NCI-H1105 treated with DMSO at 0.1 percent for 48 hours (cell line): ENCODE data around the gene ARL15.
A peak's percentile ranks its signal among the peaks of the same experiment; 100 is the strongest.

Experiments
- DNase-seq: peaks from one replicate; lab custom pipeline; 2025; lab: John Stamatoyannopoulos, UW

ARL15 gene

DNA sequence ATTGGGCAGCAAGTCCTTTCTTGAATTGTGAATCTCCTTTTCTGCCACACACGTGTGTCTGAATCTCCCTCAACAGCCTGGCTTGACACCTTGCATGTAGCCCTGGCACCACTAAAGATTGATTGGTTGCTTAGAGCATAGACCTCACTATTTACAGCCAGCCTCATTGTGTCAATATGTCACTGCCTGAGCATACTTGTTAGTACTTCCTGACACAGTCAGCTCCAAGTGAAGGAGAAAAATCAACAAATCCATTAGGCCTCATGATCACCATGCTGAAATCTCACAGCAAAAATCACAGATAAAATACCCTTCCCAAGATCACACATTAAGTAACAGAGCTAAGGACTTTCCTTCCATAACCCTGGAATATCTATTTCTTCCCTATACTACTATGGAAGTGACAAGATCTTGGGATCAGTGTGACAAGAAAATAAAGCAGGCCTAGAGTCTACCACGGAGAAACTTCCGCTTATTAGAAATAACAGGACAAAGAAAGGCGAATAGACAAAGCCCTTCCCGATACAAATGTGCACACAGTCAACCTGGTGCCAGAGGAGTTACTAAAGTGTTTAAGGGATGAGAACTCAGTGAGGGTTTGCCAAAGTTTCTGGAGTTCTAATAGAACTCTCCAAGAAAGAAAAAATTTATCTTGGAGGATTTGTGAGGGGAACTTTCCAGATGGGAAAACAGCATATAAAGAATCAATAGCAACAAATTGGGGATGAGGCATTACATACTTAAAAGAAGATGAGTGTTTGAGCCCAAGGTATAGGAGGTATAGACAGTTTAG, 5.6 kb upstream of the ARL15 start:
- no peak for DNase-seq

DNA sequence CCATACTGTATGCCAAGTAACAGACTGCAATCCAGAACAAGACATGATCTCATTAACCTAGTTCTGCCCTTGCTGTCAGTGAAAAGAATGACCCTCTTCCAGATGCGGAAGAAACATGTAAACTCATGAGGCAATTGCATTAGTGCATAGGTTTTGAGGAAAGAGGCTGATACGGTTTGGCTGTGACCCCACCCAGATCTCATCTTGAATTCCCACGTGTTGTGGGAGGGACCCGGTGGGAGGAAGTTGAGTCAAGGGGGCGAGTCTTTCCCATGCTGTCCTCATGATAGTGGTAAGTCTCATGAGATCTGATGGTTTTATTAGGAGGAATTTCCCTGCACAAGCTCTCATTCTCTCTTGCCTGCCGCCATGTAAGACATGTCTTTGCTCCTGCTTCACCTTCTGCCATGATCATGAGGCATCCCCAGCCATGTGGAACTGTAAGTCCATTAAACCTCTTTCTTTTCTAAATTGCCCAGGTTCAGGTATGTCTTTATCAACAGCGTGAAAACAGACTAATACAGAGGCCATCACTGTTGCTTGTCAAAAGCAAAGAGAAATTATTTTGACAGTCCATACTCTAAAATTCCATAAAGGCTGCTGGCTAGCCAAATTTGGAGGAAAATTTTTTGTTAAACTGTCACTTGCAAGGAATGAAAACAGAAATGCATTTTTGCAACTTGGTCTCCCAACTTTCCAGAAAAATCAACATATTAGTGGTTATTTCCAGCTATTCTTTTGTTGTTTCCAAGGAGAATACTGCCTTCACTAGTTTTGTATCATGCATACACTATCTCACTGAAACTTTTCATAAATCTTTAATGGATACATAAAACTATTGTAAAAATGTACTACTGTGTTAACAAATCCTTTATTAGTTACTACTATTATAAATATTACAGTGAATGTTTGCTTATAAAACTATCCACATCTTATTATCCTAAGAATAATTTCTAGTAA, 3.2 kb upstream of the ARL15 start:
- no peak for DNase-seq

DNA sequence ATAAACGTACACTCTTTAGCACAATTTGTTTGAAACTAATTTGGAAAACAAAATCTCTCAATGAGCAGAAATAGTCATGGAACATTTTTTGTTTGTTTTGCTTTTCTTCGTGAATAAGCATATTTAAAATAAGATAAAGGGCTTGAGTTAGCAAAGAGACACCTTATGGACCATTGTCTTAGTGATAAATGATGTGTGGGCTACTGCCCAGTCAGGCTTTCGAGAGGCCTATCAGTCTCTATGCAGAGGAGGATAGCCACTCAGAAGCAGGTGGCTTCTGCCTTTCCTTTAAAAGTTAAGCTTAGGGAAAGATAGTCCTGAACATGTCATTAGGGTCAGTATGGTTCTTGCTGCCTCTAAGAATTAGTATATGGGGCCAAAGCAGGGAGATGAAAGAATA, 2.1 kb upstream of the ARL15 start:
- no peak for DNase-seq

DNA sequence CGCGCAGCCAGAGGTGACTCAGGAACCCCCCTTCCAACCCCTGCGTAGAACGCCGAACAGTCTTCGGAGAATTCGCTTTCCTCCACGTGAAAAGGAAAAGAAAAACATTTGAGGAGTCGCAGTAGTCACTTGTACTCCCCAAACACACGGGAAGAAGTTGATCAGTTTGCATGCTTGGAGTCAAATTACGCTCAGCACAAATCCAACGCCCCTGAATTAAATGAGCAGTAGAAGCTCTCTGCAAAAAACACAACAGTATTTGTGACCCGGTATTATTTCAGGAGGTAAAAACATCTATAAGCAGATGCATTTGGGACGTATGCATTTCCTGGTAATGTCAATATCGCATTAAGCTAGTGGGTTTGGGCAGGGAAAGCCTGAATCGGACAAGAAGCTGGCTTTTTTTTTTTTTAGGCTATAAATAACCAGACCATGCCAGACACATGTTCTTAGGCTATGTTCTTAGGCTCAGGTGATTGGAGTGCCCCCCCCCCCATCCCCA, 854 bp upstream of the ARL15 start:
- DNase-seq: no peak

DNA sequence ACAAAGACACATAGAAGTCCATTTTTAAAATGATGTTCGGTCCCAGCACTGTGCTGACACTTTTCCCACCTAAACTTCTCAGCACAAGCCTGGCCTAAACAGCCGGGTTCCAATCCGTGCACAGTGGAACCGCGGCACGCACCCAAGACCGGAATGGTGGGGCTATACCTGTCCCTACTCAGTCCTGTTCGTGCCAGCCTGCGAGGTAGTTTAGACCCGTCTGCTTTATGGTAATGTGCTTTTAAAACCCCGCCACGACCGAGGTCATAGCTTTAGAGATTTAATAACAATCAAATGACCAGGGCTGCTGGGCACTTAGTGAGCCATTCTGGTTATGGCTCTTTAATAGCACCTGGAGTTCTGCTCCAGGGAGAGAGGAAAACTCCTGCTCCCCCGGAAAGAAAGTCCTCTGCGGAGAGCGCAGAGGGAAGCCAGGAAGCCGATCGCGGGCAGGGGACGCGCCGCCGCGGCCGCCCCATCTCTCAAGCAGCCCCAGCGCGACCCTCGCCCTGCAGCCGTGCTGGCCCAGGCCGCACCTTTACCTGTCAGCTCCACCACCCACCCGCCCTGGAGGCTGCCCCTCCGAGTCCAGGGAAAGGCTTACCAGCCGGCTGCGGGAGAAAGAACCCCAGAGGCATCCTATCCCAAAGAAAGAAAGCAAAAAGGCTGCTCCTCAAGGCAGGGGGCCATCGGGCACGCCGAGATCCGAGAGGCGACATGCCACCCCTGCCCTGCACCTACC, 511 bp downstream of the ARL15 start:
- DNase-seq: peak; percentile 43

DNA sequence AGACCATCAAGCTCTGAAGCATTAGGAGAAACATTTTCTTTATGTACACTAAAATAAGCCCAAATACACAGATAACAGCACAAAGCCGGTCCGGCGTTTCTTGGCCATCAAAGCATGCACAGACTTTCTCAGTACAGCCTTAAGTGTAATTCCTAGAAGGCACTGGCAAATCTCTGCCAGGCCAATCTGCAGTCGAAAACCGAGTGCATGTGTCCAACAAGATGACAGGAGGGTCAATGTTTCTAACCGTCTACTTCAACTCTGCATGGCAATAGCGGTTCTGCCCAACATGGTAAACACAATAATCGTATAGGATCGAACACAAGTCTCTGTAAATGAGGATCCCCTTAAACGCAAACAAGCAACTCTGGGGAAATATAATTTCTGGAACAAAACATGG, 1.1 kb downstream of the ARL15 start:
- no peak for DNase-seq

DNA sequence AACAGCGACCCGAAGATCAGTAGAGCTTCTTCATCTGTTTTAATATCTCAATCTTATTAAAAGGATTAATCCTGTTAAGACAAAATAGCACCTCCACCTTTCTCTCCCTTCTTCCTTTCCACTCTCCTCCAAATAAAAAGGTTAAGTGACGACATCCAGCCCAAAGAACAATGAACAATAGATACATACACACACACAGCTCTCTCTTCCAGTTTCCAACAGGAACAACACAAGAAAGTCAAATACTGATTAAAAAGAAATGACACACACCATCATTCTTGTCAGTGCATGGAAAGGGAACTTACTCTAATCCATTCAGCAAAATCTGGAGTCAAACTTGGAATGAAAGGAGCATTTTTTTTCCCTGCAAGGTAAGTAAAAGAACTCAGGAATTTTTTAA, 2.8 kb downstream of the ARL15 start:
- DNase-seq: no peak

DNA sequence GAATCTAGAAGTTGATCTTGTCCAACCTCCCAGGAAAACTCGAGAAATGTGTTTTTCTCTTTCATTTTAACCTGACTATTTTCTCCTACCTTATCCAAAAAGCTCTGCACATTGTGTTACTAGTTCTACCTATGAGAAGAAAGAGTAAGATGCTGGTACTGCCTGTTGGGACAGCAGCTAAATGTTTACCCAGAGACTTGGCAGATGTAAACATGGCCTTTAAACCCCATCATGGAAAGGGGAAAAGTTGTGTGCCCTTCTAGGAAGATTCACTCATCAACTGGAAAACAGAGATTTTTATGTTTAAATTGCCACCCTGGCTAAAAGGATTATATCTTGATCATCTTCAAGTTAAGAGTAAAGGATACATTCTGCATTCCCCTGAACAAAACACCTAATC, 3.5 kb downstream of the ARL15 start:
- DNase-seq: no peak

DNA sequence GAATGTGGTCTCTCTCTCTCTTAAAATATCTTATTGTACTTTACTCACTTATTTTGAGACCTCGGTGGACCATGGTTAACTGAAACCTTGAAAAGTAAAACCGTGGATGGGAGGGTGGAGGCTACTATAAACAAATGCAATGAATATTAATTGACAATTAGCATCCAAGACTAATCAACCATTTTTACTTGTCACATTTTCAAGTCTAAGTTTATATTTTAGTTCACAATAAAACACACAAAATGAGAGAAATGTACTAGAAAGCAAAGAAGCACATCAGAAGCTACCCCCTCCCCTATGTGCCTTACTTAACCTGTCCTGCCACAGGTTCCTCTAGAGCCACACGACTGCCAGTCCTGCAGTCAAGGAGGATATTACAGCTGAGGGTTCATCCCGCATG, 4.6 kb downstream of the ARL15 start:
- no peak for DNase-seq

DNA sequence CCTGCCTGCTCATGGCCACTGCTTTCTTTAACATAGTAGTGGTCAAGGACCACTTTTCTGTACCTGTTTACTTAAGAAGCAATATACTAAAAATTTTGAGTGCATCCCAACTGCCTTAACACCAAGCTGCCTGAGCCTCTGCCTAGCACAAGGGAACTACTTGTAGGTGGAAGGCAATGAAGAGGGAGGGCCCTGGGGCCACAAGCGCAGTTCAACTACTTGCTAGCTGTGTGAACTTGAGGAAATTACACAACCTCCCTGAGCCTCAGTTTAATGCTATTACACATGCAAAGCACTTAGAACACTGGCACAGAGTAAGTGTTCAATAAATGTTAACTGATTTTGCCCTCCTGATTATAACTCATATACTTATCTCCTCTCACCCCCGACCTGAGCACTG, 6.3 kb downstream of the ARL15 start:
- no peak for DNase-seq

DNA sequence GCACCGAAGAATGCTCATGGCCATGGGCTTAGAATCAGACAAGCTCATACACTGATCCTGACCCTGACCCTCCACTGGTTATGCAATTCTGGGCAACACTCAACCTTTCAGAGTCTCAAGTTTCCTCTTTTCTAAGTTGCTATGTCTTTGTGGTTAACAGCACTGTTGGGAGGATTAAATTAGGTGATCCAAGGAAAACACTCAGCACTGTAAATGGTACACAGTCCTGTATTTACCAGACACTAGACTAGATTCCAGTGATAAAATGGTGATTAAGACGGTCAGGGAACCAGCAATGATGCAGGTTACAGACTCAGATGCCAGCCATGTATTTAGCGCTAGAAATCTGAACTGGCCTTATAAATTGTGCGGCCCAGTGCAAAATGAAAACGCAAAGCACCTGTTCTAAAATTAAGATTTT, 8.1 kb downstream of the ARL15 start:
- DNase-seq: no peak

DNA sequence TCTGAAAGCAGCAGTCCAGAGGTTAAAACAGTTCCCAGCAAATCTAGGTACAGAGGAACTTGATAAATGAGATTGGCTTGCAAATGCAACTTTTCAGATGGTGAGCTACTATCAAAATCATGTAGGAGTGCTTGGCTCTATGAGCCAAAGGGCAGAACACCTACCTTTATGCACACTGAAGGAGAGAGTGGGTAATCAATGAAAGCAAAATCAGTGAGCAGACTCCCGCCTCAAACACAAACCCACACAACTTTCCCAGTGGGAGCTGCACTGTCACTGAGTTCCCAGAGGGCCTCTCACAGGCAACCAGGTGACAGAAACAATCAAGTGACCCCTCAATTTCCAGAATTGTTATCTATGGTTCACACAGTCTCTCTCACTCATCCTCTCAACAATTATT, 8.5 kb downstream of the ARL15 start:
- no peak for DNase-seq

DNA sequence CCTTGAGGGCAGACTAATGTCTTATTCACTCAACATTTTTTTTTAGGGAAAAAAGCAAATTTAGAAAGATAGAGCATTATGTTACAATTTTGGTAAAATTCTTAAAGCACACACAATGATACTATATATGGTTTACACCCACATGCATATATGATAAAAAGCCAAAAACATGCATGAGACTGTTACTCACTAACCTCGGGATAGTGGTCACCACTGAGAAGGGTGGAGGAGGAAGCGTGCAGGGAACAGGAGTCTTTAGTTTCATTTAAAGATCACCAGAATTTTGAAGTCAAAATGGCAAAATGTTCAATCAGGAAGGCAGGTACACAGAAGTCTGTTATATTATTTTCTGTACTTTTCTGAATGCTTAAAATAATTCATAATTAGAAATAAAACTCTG, 9.2 kb downstream of the ARL15 start:
- no peak for DNase-seq

DNA sequence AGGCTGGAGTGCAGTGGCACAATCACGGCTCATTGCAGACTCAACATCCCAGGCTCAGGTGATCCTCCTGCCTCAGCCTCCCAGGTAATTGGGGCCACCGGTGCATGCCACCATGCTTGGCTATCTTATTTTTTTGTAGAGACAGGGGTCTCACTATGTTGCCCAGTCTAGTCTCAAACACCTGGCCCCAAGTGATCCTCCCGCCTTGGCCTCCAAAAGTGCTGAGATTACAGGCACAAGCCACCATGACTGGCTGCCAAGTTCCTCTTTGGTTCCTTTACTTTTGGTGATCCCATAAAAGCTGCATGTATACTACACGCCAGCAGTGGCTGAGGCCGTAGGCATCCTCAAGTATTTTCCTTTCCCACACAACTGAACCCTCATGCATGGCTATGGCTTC, 11.4 kb downstream of the ARL15 start:
- DNase-seq: no peak

DNA sequence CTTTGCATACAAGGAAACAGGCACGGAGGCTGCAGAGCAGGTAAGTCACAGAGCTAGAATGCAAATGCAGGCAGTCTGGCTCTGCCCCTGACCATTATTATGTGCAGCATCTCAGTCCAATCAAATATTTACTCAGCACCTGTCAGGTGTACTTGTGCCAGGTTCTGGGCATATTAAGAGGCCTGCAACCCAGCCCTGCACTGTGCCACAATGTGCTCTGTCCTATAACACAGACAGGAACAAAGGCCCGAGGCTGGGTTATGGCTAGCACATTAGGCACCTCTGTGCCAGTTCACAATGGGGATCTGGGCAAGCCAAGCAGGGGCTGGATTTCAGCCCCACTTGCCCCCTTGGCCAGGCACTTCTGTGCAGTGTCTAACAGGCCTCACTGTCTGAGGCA, 14.0 kb downstream of the ARL15 start:
- peak; percentile 7 for DNase-seq

DNA sequence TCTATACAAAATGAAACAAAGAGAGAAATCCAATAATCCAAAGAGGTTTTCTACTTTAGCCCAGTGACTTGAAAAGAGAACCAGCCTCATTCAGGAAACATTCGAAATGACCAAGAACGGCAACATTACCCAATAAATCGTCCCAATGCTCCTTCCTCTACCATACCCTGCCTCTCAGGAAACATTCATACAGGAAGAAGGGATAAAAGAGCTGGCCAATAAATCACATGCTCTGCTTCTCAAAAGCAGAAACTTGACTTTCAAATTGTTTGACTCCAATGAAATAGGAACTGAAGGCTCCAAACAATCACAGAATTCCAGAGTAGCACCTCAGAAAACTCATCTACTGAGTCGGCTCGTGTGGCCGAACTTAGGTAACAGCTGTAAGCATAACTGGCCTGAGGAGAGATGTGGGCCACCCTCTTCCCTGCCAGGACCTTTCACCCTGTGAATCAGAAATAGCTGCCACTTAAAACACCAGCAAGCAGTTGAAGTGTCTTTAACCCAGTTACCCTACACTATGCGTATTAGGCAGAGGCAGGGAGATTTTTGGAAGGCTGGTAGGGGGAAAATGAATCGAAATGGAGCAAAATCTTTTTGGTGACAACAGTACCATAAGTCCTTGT, 14.6 kb downstream of the ARL15 start:
- no peak for DNase-seq

DNA sequence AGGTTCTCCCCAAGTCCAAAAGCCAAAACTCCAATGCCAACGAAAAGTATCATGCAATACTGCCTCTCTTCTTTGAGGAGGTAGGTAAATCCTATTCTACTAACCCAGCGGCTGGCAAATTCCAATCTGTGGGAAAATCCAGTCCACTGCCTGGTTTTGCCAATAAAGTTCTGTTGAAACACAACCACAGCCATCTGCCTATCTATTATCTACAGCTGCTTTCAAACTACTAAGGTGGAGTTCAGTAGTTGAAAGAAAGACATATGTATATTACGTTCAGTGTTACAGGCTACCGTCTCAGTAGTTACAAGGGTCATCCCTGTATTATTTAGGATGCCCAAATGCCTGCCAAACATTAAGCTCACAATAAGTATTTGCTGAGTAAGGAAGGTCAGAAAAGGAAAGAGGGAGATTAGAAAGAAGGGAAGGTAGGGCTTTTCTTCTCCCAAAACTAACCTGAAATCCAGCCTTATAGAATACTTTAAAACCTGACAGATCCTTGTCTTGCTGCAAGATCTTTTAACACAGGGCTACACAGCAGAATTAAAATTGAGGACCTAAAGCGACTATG, 16.2 kb downstream of the ARL15 start:
- no peak for DNase-seq

DNA sequence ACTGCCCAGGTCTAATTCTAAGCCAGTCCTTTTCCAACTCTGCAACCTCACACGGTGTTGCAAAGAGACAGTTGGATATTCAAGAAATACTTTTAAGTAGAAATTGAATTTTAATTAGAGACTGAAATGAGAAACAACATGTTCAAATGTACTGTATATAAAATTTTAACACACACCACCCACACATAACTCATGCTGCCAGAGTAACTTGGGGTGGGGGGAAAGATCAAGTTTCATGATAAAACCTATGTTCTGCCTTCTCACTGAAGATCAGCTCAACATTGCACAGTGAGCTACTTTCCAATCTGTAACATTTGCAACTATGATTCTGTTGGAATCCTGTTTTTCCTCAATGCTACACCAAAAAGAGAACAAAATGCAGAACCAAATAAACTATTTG, 17.5 kb downstream of the ARL15 start:
- DNase-seq: no peak

DNA sequence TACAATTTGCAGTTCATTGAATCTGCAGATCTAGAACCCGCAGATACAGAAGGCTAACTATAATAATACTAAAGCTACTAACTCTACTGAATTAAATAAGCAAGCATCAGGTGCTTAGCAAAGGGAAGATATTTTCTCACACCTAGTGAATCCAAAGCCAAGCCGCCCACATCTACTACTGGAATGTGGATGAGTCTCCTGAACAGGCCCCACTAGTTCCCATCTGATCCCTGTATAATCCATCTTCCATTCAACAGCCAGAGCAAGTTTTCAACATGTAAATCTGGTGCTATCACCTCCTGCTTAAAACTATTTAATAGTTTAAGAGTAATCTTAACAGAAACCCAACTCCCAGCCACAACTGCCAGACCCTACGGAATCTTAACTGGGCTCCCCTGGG, 18.9 kb downstream of the ARL15 start:
- DNase-seq: no peak

DNA sequence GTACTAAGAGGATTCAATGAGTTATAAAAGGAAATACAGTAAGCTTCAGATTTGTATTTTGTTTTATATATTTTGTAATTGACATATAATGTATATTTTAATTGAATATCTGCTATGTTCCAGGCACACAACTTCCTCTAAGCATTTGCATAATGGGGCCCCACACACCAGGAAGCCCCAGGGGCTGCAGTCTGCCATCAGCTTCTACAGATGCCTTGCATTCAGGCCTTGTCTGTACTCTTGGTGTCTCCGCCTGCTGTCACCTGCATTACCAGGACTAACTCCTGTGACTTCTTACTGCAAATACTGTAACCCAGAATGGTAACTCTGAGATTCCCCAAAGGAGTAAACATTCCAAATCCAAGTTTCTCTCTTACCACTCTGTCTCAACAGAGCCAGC, 20.6 kb downstream of the ARL15 start:
- DNase-seq: no peak

DNA sequence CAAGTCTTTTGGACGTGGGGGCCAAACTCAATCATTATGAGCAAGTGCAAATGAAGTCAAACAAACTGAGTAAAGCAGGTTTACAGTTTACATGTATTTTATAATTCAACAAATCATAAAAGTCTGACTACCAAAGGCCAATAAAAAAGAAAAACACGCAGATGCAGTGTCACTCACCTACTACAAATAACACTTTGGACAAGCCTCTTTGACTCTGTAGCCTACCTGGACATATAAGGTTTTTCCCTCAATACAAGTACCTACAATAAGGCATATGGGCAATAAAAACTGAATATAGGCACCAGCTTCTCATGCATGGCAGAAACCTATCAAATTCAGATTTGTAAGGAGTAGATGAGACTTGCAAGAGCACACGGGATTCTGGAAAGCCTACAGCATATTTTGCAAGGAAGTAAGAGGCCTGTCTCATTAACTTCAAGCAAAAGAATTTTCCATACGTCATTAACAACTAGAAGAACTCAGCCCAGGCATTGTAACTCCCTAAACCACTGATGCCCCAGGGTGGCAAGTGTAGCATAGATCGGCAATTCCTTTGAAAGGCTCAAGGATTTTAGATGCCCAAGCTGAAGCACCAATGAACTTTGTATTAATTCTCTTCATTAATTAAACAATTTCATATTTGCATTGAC, 21.7 kb downstream of the ARL15 start:
- no peak for DNase-seq
